Naive thymus-derived CD4-positive, alpha-beta T cell (primary cell): ENCODE results near the gene AGAP1. TPM values are rescaled to one million over a fixed set of nuclear protein-coding genes. Genes with fewer than 3 reads are reported as not detected.

ENCODE experiments used
- ATAC-seq: fragments of 150-1000 bp; cut with Tn5 transposase; 2 replicates; pipeline ENCODE4 v1.10.0; 2021; ENCODE audit warnings: mild to moderate bottlenecking, moderate library complexity
- CTCF ChIA-PET: fragments of 350-600 bp; sonication (Branson Sonifier 250); formaldehyde crosslinking; loops from one replicate; lab custom pipeline; 2021; ENCODE audit warnings: antibody characterized with exemption; lab: Charles Lee
- POLR2A ChIA-PET: fragments of 350-600 bp; sonication (Branson Sonifier 250); formaldehyde crosslinking; loops from one replicate; lab custom pipeline; 2021; ENCODE audit warnings: antibody characterized with exemption, inconsistent platforms; lab: Charles Lee
- DNase-seq, 9 donors: peaks; one replicate each; pipeline versions ENCODE4 v3.0.0 to v3.0.0-alpha.2; 2020 to 2022; ENCODE audit warnings: mixed read lengths in 1 of 9
- H3K27ac ChIP-seq: one replicate; pipeline ENCODE4 v1.7.0; 2013; ENCODE audit warnings: mild to moderate bottlenecking, low read depth, low read length, moderate library complexity
- H3K27me3 ChIP-seq, 2 donors: one replicate each; pipeline ENCODE4 v1.7.0; 2013; ENCODE audit warnings: low read length in 2 of 2, mild to moderate bottlenecking in 2 of 2, moderate library complexity in 2 of 2; ENCODE audit not compliant: control insufficient read depth in 2 of 2, insufficient read depth in 2 of 2
- H3K36me3 ChIP-seq, 3 experiments: 1 replicate in 2 of 3; 2 replicates in 1 of 3; pipeline ENCODE4 v1.7.0; 2013; ENCODE audit warnings: low read length in 3 of 3, mild to moderate bottlenecking in 3 of 3, moderate library complexity in 1 of 3; ENCODE audit not compliant: insufficient read depth in 3 of 3, control insufficient read depth in 2 of 3
- H3K4me1 ChIP-seq, 2 donors: one replicate each; pipeline ENCODE4 v1.7.0; 2013; ENCODE audit warnings: low read length in 2 of 2, mild to moderate bottlenecking in 2 of 2, moderate library complexity in 1 of 2; ENCODE audit not compliant: control insufficient read depth in 2 of 2, insufficient read depth in 2 of 2
- H3K4me3 ChIP-seq: 2 replicates; pipeline ENCODE4 v1.7.0; 2013; ENCODE audit warnings: mild to moderate bottlenecking, low read length
- H3K9me3 ChIP-seq, 3 experiments: 1 replicate in 2 of 3; 2 replicates in 1 of 3; pipeline ENCODE4 v1.7.0; 2013; ENCODE audit warnings: low read length in 3 of 3; ENCODE audit not compliant: control insufficient read depth in 2 of 3
- H3K27ac Mint-ChIP-seq, 9 donors: one replicate each; pipeline ENCODE4 v1.8.0; 2020 to 2022; ENCODE audit warnings: mixed read lengths in 9 of 9, mild to moderate bottlenecking in 8 of 9, moderate library complexity in 5 of 9, inconsistent platforms in 2 of 9
- H3K27me3 Mint-ChIP-seq, 5 donors: one replicate each; pipeline ENCODE4 v1.8.0; 2021 to 2022; ENCODE audit warnings: mixed read lengths in 5 of 5, mild to moderate bottlenecking in 1 of 5
- H3K36me3 Mint-ChIP-seq, 5 donors: one replicate each; pipeline ENCODE4 v1.8.0; 2020 to 2022; ENCODE audit warnings: mixed read lengths in 5 of 5, mild to moderate bottlenecking in 3 of 5, inconsistent platforms in 1 of 5
- H3K4me1 Mint-ChIP-seq, 7 donors: one replicate each; pipeline ENCODE4 v1.8.0; 2020 to 2022; ENCODE audit warnings: mixed read lengths in 7 of 7, mild to moderate bottlenecking in 3 of 7, inconsistent platforms in 1 of 7
- H3K4me3 Mint-ChIP-seq, 10 donors: one replicate each; pipeline ENCODE4 v1.8.0; 2020 to 2022; ENCODE audit warnings: mild to moderate bottlenecking in 10 of 10, mixed read lengths in 10 of 10, moderate library complexity in 6 of 10, inconsistent platforms in 2 of 10
- H3K9me3 Mint-ChIP-seq, 11 donors: one replicate each; pipeline ENCODE4 v1.8.0; 2020 to 2022; ENCODE audit warnings: mixed read lengths in 11 of 11, mild to moderate bottlenecking in 4 of 11, inconsistent platforms in 1 of 11, moderate library complexity in 1 of 11
- intact Hi-C, 2 donors: fragments of 100-400 bp; cut with micrococcal nuclease; formaldehyde crosslinking; loops; one replicate each; pipeline ENCODE4 v1.15.1; 2023
- polyA plus RNA-seq, 2 donors: library from polyadenylated mRNA; unstranded; fragments of 300-500 nt; fragmentation: Illumina TruSeq; gene quantifications; one replicate each; pipeline ENCODE4 v1.2.3, GENCODE V29; 2021
- total RNA-seq, 6 experiments: library from RNA in 5 of 6; stranded (reverse) in 5 of 6; gene quantifications; 1 replicate in 5 of 6; 2 replicates in 1 of 6; pipeline ENCODE4 v1.2.3 and lab custom pipeline; 2021 to 2026

Gene AGAP1
- total and polyA plus RNA-seq, 7 experiments from 2014 or later = 0.35 to 9.6 (median 0.85) TPM; not detected in 2

DNA sequence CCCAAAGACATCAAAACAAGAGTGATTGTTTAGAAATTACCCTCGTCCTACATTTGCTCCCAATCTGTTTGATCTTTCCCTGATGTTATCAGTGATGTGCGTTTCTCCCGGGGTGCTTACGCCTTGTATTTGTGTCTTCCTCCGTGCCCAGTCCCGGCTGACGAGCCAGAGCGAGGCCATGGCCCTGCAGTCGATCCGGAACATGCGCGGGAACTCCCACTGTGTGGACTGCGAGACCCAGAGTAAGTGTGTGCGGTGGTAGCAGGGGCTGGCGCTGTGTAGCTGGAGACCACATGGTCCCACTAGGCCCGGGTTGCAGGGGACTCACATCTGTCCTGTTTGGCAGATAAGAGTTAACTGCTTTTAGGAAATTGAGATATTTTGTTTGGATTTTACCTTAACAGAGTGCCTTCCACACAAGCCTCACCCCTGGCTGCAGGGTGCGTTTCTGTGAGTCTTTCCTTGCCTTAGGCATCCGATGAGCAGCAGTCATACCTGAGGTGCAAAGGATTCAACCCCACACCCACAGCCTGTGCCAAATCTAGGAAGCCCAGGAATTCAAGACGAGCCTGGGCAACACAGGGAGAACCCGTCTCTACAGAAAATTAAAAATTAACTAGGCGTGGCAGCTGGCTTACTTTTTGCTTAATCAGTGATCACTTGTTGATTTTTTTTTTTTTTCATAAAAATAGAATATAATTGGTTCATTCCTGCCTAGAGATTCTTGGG lies 546.9 kb downstream of the AGAP1 start:
- no peak for DNase-seq
- H3K36me3 ChIP-seq = no peaks in the 10 kb centered on the region
- ChIA-PET CTCF (no interaction called here), POLR2A (no interaction called here)
- H3K27ac Mint-ChIP-seq = no peak overlapping the region
- no peak overlapping the region for H3K27ac ChIP-seq
- ATAC-seq = no peak
- no peaks in the 10 kb centered on the region for H3K4me1 Mint-ChIP-seq
- intact Hi-C loops = no loop called here
- no peaks in the 10 kb centered on the region for H3K9me3 Mint-ChIP-seq
- H3K27me3 Mint-ChIP-seq = peaks cover 0 to 15% (median 0%) of the 10 kb centered on the region in 5 donors
- no peak overlapping the region for H3K4me3 ChIP-seq
- H3K9me3 ChIP-seq = no peaks in the 10 kb centered on the region
- no peaks in the 10 kb centered on the region for H3K36me3 Mint-ChIP-seq
- H3K4me3 Mint-ChIP-seq = no peak overlapping the region
- H3K27me3 ChIP-seq = no peaks in the 10 kb centered on the region
- no peaks in the 10 kb centered on the region for H3K4me1 ChIP-seq

- Mint-ChIP-seq H3K4me3 (no peak overlapping the region), H3K9me3 (no peaks in the 10 kb centered on the region), H3K27ac (no peak overlapping the region), H3K27me3 (peaks cover 0 to 18% (median 4%) of the 10 kb centered on the region in 5 donors), H3K36me3 (no peaks in the 10 kb centered on the region), H3K4me1 (no peaks in the 10 kb centered on the region)
- no peak for DNase-seq
- Histone ChIP-seq H3K4me3 (no peak overlapping the region), H3K27ac (no peak overlapping the region), H3K36me3 (no peaks in the 10 kb centered on the region), H3K4me1 (no peaks in the 10 kb centered on the region), H3K27me3 (no peaks in the 10 kb centered on the region), H3K9me3 (no peaks in the 10 kb centered on the region)
- ChIA-PET POLR2A (no interaction called here), CTCF (no interaction called here)
- no peak for ATAC-seq
- intact Hi-C loops = no loop called here
These were observed 547.8 kb downstream of the AGAP1 start for GRCh38 chr2:236041616-236042015.

GRCh38 chr2:236042087-236042486 lies 548.2 kb downstream of the AGAP1 start:
- Mint-ChIP-seq H3K9me3 (no peaks in the 10 kb centered on the region), H3K27me3 (peaks cover 0 to 20% (median 4%) of the 10 kb centered on the region in 5 donors), H3K27ac (no peak overlapping the region), H3K4me3 (no peak overlapping the region), H3K4me1 (no peaks in the 10 kb centered on the region), H3K36me3 (no peaks in the 10 kb centered on the region)
- ChIA-PET CTCF (no interaction called here), POLR2A (no interaction called here)
- intact Hi-C loops = no loop called here
- Histone ChIP-seq H3K36me3 (no peaks in the 10 kb centered on the region), H3K4me3 (no peak overlapping the region), H3K27me3 (no peaks in the 10 kb centered on the region), H3K4me1 (no peaks in the 10 kb centered on the region), H3K9me3 (no peaks in the 10 kb centered on the region), H3K27ac (no peak overlapping the region)
- DNase-seq (no peak), ATAC-seq (no peak)

DNA sequence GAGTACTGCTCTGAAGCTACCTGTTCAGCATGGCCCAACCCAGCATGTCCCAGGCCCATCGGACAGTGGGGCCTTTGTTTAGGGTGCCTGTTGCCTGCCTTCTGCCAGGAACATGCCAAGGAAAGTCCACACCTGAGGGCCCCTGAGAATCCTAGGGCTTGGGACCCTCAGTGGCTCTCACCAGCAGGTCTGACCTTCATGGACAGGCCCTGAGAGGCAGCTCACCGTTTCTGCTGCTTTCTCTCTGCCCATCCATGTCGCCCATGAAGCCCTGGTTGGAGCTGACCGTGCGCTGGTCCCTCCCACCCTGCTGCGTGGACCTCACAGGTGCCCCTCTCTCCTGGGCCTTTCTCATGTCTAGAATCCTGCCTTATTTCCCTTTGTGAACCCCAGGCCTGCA lies 550.3 kb downstream of the AGAP1 start:
- no peak for DNase-seq
- H3K4me1 Mint-ChIP-seq = no peaks in the 10 kb centered on the region
- no peaks in the 10 kb centered on the region for H3K27me3 ChIP-seq
- POLR2A ChIA-PET = no interaction called here
- H3K27ac ChIP-seq = no peak overlapping the region
- intact Hi-C loops = no loop called here
- no peaks in the 10 kb centered on the region for H3K4me1 ChIP-seq
- H3K4me3 Mint-ChIP-seq = no peak overlapping the region
- no peak for ATAC-seq
- no peak overlapping the region for H3K27ac Mint-ChIP-seq
- peaks cover 0 to 20% (median 4%) of the 10 kb centered on the region in 5 donors for H3K27me3 Mint-ChIP-seq
- H3K36me3 ChIP-seq = no peaks in the 10 kb centered on the region
- no peak overlapping the region for H3K4me3 ChIP-seq
- no peaks in the 10 kb centered on the region for H3K9me3 ChIP-seq
- H3K36me3 Mint-ChIP-seq = no peaks in the 10 kb centered on the region
- CTCF ChIA-PET = no interaction called here
- H3K9me3 Mint-ChIP-seq = no peaks in the 10 kb centered on the region

DNA sequence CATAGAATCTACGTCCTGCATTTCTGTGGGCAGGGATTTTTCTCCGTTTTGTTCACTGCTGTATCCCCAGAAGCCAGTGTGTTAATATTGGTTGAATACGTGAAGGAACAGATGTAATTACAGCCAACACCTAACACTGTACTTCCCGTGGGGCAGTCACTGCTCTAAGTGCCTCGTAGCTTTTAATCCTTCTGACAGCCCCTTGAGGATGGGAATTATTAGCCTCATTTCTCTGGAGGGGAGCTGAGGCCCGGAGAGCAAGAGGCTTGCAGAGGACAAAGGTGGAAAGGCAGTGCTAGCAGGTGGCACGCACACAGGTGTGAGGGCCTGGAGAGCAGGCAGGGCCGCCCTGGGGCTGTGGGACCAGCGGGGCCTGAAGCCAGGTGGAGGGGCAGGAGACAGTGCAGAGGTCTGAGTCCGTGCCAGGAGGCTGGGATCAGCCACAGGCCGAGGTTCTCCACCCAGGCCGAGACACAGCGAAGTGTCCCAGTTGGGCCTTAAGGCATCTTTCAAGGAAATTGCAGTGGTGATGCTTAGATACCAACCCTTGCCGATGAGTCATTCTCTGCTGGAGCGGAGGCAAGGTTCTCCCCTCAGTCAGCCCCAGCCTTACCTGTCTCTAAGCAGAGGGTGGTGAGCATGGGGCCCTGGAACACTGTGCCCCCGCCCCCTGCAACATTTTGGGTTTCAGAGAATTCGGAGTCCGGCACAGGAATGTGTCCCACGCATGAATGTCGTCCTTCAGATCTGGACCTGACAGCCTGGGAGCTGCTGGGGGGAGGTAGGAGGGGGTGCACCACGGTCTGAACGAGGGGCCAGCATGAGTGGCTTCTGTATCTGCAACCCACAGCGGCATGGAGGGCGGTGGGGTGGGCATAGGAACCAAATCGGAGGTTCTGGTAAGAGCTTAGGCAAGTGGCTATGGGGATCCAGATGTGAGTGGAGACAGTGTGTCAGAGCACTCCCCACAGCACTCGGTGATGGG lies 551.7 kb downstream of the AGAP1 start:
- Histone ChIP-seq H3K27me3 (no peaks in the 10 kb centered on the region), H3K27ac (no peak overlapping the region), H3K4me1 (no peaks in the 10 kb centered on the region), H3K9me3 (no peaks in the 10 kb centered on the region), H3K36me3 (no peaks in the 10 kb centered on the region), H3K4me3 (no peak overlapping the region)
- DNase-seq = no peak
- ChIA-PET CTCF (no interaction called here), POLR2A (no interaction called here)
- intact Hi-C loops = no loop called here
- H3K4me3 Mint-ChIP-seq = no peak overlapping the region
- no peak overlapping the region for H3K27ac Mint-ChIP-seq
- ATAC-seq = no peak
- H3K9me3 Mint-ChIP-seq = no peaks in the 10 kb centered on the region
- H3K4me1 Mint-ChIP-seq = peaks cover 0 to 9% (median 7%) of the 10 kb centered on the region in 7 donors
- peaks cover 0 to 17% (median 4%) of the 10 kb centered on the region in 5 donors for H3K27me3 Mint-ChIP-seq
- H3K36me3 Mint-ChIP-seq = no peaks in the 10 kb centered on the region

DNA sequence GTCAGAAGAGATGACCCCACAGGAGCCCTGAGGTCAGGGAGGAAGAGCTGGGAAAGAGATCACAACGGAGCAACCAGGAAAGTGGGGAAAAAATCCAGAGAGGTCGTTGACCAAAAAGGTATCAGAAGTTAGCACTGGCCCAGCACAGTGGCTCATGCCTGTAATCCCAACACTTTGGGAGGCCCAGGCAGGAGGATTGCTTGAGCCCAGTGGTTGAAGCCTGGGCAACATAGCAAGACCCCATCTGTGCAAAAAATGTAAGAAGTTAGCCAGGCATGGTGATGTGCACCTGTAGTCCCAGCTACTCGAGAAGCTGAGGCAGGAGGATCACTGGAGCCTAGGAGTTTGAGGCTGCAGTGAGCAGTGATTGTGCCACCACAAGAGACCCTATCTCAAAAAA lies 552.9 kb downstream of the AGAP1 start:
- H3K4me3 Mint-ChIP-seq = no peak overlapping the region
- H3K27ac ChIP-seq = no peak overlapping the region
- H3K36me3 Mint-ChIP-seq = no peaks in the 10 kb centered on the region
- CTCF ChIA-PET = no interaction called here
- intact Hi-C loops = no loop called here
- ATAC-seq = no peak
- H3K9me3 Mint-ChIP-seq = no peaks in the 10 kb centered on the region
- H3K9me3 ChIP-seq = no peaks in the 10 kb centered on the region
- DNase-seq = no peak
- no peak overlapping the region for H3K27ac Mint-ChIP-seq
- peaks cover 0 to 9% (median 7%) of the 10 kb centered on the region in 7 donors for H3K4me1 Mint-ChIP-seq
- no peaks in the 10 kb centered on the region for H3K4me1 ChIP-seq
- H3K27me3 ChIP-seq = no peaks in the 10 kb centered on the region
- H3K27me3 Mint-ChIP-seq = peaks cover 0 to 9% (median 4%) of the 10 kb centered on the region in 5 donors
- no peaks in the 10 kb centered on the region for H3K36me3 ChIP-seq
- no peak overlapping the region for H3K4me3 ChIP-seq
- POLR2A ChIA-PET = no interaction called here
